AG09309 (cell line): ENCODE data around the gene CHD8.

Experiments
- DNase-seq: peaks from one replicate; pipeline ENCODE4 v3.0.0-alpha.2; 2010; ENCODE audit warnings: low read depth
- H3K4me3 ChIP-seq: 2 replicates; pipeline ENCODE4 v1.5.1; 2011; ENCODE audit warnings: mild to moderate bottlenecking, low read depth, low read length, moderate library complexity; ENCODE audit not compliant: control insufficient read depth
- CTCF ChIP-seq: IDR thresholded peaks from 2 replicates; pipeline ENCODE4 v1.5.1; 2011; ENCODE audit warnings: mild to moderate bottlenecking, low read depth, low read length, inconsistent platforms; ENCODE audit not compliant: insufficient read depth, control insufficient read depth; ENCODE audit errors: missing control alignments

CHD8 gene

GRCh38 chr14:21431126-21431525 is 24.8 kb downstream of the CHD8 start:
- no peak for TF ChIP-seq CTCF
- no peak for DNase-seq

GRCh38 chr14:21428930-21429329 is 27.0 kb downstream of the CHD8 start:
- no peak for TF ChIP-seq CTCF
- H3K4me3 ChIP-seq, result no peak overlapping the region
- no peak for DNase-seq

More at GRCh38 chr14:21431126-21431525, 24.8 kb downstream of the CHD8 start:
- H3K4me3 ChIP-seq, result no peak overlapping the region

DNA sequence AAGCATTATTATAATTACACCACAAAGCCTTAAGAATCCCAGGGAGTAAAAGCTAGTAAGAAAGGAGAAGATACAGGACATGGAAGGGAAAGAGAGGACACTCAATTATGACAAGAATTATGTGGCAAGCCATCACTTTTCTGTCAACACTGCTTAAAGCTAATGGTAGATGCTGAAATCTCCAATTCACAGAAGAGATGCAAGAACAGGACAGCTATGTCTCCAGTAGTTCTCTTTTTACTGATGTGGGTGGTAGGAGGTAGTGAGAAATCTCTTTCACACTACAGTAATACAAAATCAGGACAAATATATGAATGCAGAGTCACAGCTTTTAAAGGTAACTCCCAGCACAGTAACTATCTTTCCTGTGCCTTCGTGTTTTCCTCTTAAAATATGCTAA is 29.2 kb downstream of the CHD8 start:
- DNase-seq, result no peak
- TF ChIP-seq CTCF, result no peak
- H3K4me3 ChIP-seq, result no peak overlapping the region

DNA sequence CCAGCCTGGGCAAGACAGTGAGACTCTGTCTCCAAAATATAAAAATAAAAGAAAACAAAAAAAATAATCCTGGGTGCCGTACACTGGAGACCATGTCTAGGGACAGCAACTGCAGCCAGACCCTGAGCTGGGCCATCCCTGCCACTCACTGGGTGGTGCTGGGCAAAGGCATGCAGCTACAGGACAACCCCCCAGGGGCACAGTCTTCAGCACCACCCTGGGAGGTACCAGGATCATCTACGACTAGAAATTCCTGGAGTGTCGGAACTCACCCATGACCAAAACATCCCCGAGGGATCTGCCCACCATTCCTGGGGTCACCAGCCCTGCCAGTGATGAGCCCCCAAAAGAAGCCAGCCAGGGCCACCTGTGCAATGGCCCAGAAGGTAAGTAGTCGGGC is 36.4 kb downstream of the CHD8 start:
- DNase-seq, result no peak
- no peak for TF ChIP-seq CTCF
- H3K4me3 ChIP-seq, result no peak overlapping the region

DNA sequence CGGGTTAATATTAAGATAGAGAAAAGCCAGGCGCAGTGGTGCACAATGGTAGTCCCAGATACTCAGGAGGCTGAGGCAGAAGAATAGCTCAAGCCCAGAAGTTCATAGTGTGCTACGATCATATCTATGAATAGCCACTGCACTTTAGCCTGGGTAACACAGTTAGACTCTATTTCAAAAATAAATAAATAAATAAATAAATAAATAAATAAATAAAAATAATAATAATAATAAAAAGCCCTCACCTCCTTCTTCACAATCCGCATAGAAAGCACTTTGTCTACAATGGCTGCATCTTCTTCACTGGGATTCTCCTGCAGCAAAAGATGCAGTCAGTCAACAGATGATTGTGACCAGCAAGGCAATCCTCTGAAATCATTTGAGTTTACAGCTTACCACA is 40.6 kb downstream of the CHD8 start:
- no peak for DNase-seq
- no peak overlapping the region for H3K4me3 ChIP-seq
- TF ChIP-seq CTCF, result no peak

- DNase-seq, result no peak
- H3K4me3 ChIP-seq, result no peak overlapping the region
- no peak for TF ChIP-seq CTCF
Measured at GRCh38 chr14:21414137-21414631, 41.7 kb downstream of the CHD8 start.

- H3K4me3 ChIP-seq, result no peak overlapping the region
- no peak for DNase-seq
- TF ChIP-seq CTCF, result no peak
Measured at GRCh38 chr14:21408147-21408546, 47.8 kb downstream of the CHD8 start.
